ENCODE data around the gene ZNF205.

DNA sequence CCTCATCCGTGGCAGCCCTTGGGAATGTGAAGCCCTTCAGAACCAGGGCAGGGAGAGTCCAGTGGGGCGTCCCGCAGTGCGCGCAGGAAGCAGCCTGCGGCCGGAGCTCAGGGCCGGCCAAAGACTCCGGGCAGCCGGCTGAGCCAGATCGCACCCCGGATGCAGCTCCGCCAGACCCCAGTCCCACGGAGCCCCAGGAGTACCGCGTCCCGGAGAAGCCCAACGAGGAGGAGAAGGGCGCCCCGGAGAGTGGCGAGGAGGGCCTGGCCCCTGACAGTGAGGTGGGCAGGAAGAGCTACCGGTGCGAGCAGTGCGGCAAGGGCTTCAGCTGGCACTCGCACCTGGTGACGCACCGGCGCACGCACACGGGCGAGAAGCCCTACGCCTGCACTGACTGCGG is 6.9 kb downstream of the ZNF205 start:
- TF ChIP-seq, protein P1, sequence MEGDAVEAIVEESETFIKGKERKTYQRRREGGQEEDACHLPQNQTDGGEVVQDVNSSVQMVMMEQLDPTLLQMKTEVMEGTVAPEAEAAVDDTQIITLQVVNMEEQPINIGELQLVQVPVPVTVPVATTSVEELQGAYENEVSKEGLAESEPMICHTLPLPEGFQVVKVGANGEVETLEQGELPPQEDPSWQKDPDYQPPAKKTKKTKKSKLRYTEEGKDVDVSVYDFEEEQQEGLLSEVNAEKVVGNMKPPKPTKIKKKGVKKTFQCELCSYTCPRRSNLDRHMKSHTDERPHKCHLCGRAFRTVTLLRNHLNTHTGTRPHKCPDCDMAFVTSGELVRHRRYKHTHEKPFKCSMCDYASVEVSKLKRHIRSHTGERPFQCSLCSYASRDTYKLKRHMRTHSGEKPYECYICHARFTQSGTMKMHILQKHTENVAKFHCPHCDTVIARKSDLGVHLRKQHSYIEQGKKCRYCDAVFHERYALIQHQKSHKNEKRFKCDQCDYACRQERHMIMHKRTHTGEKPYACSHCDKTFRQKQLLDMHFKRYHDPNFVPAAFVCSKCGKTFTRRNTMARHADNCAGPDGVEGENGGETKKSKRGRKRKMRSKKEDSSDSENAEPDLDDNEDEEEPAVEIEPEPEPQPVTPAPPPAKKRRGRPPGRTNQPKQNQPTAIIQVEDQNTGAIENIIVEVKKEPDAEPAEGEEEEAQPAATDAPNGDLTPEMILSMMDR (conservative IDR thresholded peaks at IDR 0.05; ENCODE audit: low read depth, low read length), result no peak
- TF ChIP-seq EZH2 (IDR thresholded peaks at IDR 0.05; ENCODE audit: low read length, unreplicated experiment), result no peak
